Thymus (tissue), 11 donors: ENCODE data around the gene SIRT7. TPM values are rescaled to one million over a fixed set of nuclear protein-coding genes. Genes with fewer than 3 reads are reported as not detected.
"Not testable (repeated sequence)": the region's sequence is repeated elsewhere in the genome, so short reads cannot be mapped to it uniquely, and the experiment has no call there.

Source experiments
- DNase-seq, 9 donors: peaks; one replicate each; pipeline ENCODE4 v3.0.0-alpha.2; 2013; ENCODE audit warnings: low spot score in 9 of 9, low read depth in 6 of 9, missing footprints in 1 of 9
- H3K27ac ChIP-seq, 2 donors: one replicate each; pipeline ENCODE4 v1.5.1; 2013; ENCODE audit warnings: control low read depth in 1 of 2, low read depth in 1 of 2, low read length in 1 of 2, mild to moderate bottlenecking in 1 of 2, moderate library complexity in 1 of 2
- H3K27me3 ChIP-seq, 2 donors: one replicate each; pipeline ENCODE4 v1.5.1; 2013; ENCODE audit warnings: low read length in 1 of 2; ENCODE audit not compliant: control insufficient read depth in 2 of 2, insufficient read depth in 1 of 2
- H3K36me3 ChIP-seq, 2 donors: one replicate each; pipeline ENCODE4 v1.5.1; 2013; ENCODE audit warnings: low read length in 1 of 2, mild to moderate bottlenecking in 1 of 2, moderate library complexity in 1 of 2; ENCODE audit not compliant: control insufficient read depth in 2 of 2, insufficient read depth in 2 of 2
- H3K4me1 ChIP-seq, 2 donors: one replicate each; pipeline ENCODE4 v1.5.1; 2013; ENCODE audit warnings: low read length in 2 of 2; ENCODE audit not compliant: control insufficient read depth in 2 of 2, insufficient read depth in 2 of 2
- H3K4me3 ChIP-seq, 2 donors: one replicate each; pipeline ENCODE4 v1.5.1; 2013; ENCODE audit warnings: low read length in 2 of 2, control low read depth in 1 of 2, mild to moderate bottlenecking in 1 of 2
- H3K9me3 ChIP-seq, 2 donors: one replicate each; pipeline ENCODE4 v1.5.1; 2013; ENCODE audit warnings: low read length in 1 of 2, mild to moderate bottlenecking in 1 of 2; ENCODE audit not compliant: control insufficient read depth in 2 of 2, insufficient read depth in 1 of 2
- WGBS: extraction: QIAGEN DNeasy Blood & Tissue Kit; methylation state at CpG from one replicate; pipeline ENCODE4 v1.1.7; 2013; 5-methylcytosine and 5-hydroxymethylcytosine counted together
- polyA plus RNA-seq: library from polyadenylated mRNA; stranded (reverse); fragments of 200-250 nt; gene quantifications from one replicate; pipeline ENCODE4 v1.2.3, GENCODE V29; 2013
- total RNA-seq: library from RNA; stranded (reverse); fragments of 120-200 nt; gene quantifications from one replicate; pipeline ENCODE4 v1.2.4, GENCODE V29; 2013
- donor health status: healthy.

Gene SIRT7
- total and polyA plus RNA-seq, 2 donors = 16.1 to 47.7 TPM

DNA sequence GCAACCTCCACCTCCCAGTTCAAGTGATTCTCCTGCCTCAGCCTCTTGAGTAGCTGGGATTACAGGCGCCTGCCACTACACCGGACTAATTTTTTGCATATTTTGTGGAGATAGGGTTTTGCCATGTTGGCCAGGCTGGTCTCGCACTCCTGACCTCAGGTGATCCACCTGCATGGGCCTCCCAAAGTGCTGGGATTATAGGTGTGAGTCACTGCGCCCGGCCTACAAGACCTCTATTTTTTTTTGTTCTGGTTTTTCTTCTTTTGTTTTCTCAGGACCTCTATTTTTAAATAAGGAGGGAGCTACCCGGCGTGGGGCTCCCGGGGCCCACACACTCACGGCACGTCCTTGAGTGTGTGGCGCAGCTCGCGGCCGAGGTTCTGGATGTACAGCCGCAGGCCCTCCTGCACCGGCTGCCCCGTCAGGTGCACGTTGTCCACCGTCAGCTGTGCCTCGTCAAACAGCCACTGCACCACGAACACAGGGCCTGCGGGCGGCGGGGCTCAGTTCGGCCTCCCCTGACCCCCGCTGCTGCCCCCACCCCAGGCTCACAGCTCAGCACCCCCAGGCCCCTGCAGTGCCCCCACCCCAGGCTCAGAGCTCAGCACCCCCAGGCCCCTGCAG, 37.2 kb upstream of the SIRT7 start:
- Histone ChIP-seq H3K27ac (no peak overlapping the region), H3K36me3 (no peaks in the 10 kb centered on the region), H3K27me3 (peaks cover 25 to 59% of the 10 kb centered on the region in 2 donors), H3K4me1 (peaks cover 1 to 11% of the 10 kb centered on the region in 2 donors), H3K4me3 (no peak overlapping the region), H3K9me3 (peaks cover 0 to 2% of the 10 kb centered on the region in 2 donors)
- DNase-seq = no peak
- WGBS = 97% methylated on average over 26 of the region's 26 CpGs

DNA sequence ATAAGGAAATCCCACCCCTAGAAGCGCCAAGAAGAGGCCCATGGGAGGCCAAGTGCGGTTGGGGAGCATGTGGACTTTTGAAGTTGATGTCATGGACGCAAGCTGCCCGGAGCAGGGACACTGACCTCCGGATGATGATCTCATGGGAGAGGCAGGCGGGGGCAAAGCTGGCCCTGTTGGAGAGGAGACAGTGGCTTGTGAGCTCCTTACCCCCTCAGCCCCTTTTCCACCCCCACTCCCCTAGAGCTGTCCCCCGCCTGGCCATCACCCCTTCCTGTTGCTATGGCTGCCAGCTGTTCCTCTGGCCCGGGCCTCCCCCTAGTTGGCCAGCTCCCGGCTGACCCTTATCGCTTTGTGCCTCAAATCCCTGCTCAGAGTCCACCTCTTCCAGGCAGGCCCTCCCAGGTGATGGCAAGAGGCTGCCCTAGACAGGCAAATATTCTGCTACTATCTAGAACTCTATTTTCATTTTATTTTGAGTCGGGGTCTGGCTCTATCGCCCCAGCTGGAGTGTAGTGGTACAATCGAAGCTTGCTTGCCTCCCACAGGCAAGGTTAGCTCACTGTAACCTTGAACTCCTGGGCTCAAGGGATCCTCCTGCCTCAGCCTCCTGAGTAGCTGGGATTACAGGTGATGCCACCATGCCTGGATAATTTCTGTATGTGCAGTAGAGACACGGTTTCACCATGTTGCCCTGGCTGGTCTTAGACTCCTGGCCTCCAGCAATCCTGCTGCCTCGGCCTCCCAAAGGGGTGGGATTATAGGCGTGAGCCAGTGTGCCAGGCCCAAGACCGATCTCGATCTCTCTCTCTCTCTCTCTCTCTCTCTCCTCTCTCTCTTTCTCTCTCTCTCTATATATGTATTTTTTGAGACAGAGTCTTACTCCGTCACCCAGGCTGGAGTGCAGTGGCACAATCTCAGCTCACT, 36.4 kb upstream of the SIRT7 start:
- no peak for DNase-seq
- H3K27me3 ChIP-seq = peaks cover 18 to 53% of the 10 kb centered on the region in 2 donors
- 93% methylated on average over 19 of the region's 19 CpGs for WGBS

DNA sequence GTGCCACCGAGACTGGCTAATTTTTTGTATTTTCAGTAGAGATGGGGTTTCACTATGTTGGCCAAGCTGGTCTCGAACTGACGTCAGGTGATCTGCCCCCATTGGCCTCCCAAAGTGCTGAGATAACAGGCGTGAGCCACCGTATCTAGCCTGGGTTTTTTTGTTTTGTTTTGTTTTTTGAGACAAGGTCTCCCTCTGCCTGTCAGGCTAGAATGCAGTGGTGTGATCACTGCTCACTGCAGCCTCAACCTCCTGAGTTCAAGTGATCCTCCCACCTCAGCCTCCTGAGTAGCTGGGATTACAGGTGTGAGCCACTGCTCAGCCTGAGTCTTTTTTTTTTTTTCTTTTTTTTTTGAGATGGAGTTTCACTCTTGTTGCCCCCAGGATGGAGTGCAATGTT, 35.5 kb upstream of the SIRT7 start:
- H3K4me3 ChIP-seq, H3K36me3 ChIP-seq, H3K9me3 ChIP-seq, H3K4me1 ChIP-seq, DNase-seq, H3K27ac ChIP-seq: not testable (repeated sequence)
- WGBS = 86% methylated on average over 5 of the region's 5 CpGs
- H3K27me3 ChIP-seq = peaks cover 9 to 50% of the 10 kb centered on the region in 2 donors

More for the DNA sequence above, 36.4 kb upstream of the SIRT7 start:
- Histone ChIP-seq H3K9me3 (peaks cover 0 to 2% of the 10 kb centered on the region in 2 donors), H3K4me1 (peaks cover 0 to 7% of the 10 kb centered on the region in 2 donors), H3K4me3 (no peak overlapping the region), H3K36me3 (no peaks in the 10 kb centered on the region), H3K27ac (no peak overlapping the region)

DNA sequence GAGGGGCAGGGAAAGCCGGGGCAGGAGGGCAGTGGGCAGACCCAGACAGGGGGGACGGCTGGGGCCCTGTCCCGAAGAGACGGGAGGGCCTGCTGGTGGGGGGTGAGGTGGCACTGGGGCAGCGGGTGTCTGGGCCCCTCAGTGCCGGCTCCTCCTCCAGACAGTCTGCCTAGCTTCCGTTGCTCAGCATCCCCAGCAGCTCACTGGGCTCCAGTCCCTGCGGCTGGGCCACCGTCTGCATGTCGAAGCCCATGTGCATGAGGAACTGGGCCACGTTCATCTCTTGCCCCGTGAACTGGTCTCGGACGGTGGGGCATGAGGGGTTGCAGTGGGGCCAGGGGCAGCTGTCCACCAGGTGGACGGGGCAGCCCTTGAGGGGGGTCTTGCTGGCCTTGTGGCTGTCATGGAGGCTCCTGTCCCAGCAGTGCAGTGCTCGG, 34.8 kb upstream of the SIRT7 start:
- Histone ChIP-seq H3K4me3 (no peak overlapping the region), H3K9me3 (peaks cover 0 to 2% of the 10 kb centered on the region in 2 donors), H3K36me3 (no peaks in the 10 kb centered on the region), H3K27me3 (peaks cover 2 to 44% of the 10 kb centered on the region in 2 donors), H3K4me1 (peaks cover 0 to 3% of the 10 kb centered on the region in 2 donors), H3K27ac (no peak overlapping the region)
- DNase-seq = no peak
- 93% methylated on average over 16 of the region's 16 CpGs for WGBS

DNA sequence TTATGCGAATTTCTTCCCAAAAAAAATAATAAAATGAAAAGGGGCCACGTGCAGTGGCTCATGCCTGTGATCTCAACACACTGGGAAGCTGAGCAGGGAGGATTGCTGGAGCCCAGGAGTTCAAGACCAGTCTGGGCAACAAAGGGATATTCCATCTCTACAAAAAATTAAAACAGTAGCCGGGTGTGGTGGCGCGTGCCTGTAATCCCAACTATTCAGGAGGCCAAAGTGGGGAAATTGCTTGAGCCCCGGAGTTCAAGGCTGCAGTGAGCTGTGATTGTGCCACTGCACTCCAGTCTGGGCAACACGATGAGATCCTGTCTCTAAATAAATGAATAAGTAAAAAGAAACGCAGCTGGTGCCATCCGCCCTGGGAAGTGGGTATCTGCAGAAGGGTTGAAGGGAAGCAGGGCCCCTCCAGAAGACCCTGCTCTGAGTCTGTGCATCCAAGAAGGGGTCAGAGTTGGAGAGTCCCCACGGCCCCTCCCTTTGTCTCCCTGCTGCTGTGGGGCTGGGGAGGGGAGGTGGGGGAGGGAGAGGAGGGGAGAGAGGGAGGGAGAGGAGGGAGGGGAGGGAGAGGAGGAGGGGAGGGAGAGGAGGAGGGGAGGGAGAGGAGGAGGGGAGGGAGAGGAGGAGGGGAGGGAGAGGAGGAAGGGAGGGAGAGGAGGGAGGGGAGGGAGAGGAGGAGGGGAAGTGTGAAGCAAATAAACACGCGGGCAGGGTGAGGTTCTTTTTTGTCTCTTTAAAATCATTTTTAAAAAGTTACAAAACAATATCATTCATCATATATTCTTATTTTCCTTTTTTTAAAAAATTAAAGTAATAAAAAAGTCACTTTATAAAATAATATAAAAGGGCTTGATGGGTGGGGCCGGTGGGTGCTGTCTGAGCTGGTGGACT, 34.1 kb upstream of the SIRT7 start:
- WGBS = 54% methylated on average over 13 of the region's 13 CpGs
- Histone ChIP-seq H3K9me3 (peaks cover 0 to 2% of the 10 kb centered on the region in 2 donors), H3K27me3 (peaks cover 0 to 38% of the 10 kb centered on the region in 2 donors), H3K27ac (no peak overlapping the region), H3K36me3 (no peaks in the 10 kb centered on the region), H3K4me1 (peaks cover 0 to 3% of the 10 kb centered on the region in 2 donors), H3K4me3 (no peak overlapping the region)
- DNase-seq = no peak

DNA sequence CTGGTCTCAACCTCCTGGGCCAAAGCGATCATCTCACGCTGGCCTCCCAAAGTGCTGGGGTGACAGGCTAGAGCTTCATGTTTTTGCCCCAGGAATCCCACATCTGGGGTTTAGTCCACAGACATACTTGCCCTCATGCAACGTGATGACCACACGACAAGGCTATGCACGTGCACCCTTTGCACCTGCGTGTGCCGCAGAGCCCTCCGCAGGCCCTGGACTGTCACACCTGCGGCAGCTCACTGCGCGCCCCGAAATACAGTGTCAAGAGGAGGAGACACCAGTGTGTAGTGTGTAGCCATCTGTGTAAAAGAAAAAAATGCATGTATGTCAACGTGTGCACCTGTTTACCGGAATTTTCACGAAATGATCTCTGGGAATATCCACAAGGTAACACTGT, 32.5 kb upstream of the SIRT7 start:
- Histone ChIP-seq H3K4me3 (no peak overlapping the region), H3K36me3 (no peaks in the 10 kb centered on the region), H3K27ac (no peak overlapping the region), H3K4me1 (peaks cover 0 to 3% of the 10 kb centered on the region in 2 donors), H3K9me3 (peaks cover 0 to 2% of the 10 kb centered on the region in 2 donors), H3K27me3 (peaks cover 0 to 32% of the 10 kb centered on the region in 2 donors)
- 91% methylated on average over 15 of the region's 15 CpGs for WGBS
- no peak for DNase-seq

DNA sequence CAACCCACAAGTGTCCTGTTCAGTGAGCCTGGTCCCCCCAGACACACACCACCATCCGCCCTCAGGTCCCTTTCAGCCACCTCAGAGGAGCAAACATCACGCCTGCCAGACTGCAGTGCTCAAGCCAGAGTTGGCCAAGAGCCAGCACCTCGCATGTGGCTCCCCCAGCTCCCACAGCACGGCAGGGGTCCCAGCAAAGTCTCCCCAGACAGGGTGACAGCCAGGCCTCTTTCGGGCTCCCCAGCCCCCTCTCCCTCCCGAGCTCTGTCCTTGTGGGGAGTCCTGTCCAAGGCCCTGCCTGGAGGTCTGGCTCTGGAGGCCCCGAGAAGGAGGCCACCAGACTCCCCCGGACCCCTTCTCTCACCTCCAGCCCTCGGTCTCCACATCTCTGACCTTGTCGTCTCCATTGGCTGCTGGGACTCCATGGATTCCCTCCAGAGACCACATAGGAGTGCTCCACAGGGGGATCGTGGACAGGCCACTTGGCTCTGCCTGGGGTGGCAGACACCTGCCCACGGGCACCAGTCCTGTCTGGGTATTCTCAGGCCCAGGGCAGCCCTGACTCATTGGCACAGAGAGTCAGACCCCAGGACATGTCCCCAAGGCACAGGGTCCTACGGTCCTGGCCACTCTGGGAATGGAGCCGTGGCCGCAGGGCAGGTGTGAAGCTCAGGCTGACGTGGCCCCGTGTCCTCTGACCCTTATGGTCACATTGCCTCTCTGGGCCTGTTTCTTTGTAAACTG, 30.8 kb upstream of the SIRT7 start:
- Histone ChIP-seq H3K4me3 (no peak overlapping the region), H3K27me3 (peaks cover 0 to 34% of the 10 kb centered on the region in 2 donors), H3K36me3 (no peaks in the 10 kb centered on the region), H3K27ac (no peak overlapping the region), H3K9me3 (peaks cover 0 to 1% of the 10 kb centered on the region in 2 donors), H3K4me1 (peaks cover 0 to 3% of the 10 kb centered on the region in 2 donors)
- DNase-seq = no peak
- 88% methylated on average over 17 of the region's 17 CpGs for WGBS

DNA sequence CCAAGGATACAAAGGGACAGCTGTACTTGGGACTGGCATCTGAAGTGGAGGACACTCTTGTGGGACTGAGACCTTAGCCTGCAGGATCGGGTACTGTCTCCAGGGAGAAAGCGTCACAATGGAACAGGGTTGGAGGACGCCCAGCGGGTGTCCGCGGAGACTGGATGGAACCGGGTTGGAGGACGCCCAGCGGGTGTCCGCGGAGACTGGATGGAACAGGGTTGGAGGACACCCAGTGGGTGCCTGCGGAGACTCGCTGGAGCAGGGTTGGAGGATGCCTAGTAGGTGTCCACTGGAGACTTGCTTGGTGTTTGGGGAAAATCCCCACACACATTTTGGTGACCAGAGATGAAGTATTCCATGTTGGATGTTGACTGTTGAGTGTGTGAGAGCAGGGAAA, 29.2 kb upstream of the SIRT7 start, which contains the start of gene MYADML2:
Gene MYADML2 (minus strand): TSS at position 45 of the 400 bp plus-strand sequence. CDS start 5,492 bp downstream, outside the sequence.
- no peaks in the 10 kb centered on the region for H3K36me3 ChIP-seq
- no peak for DNase-seq
- 95% methylated on average over 13 of the region's 13 CpGs for WGBS
- H3K27me3 ChIP-seq = peaks cover under 1 to 36% of the 10 kb centered on the region in 2 donors
- no peaks in the 10 kb centered on the region for H3K9me3 ChIP-seq
- no peak within 1 kb of the TSS for H3K4me3 ChIP-seq
- no peak within 1 kb of the TSS for H3K27ac ChIP-seq
- peaks cover 0 to 2% of the 10 kb centered on the region in 2 donors for H3K4me1 ChIP-seq
